HepG2 (cell line): ENCODE data around the gene RARS1. TPM values are rescaled to one million over a fixed set of nuclear protein-coding genes. Genes with fewer than 3 reads are reported as not detected.

ENCODE experiments used
- ASH2L ChIP-seq: fragments of 300-600, 200-600 bp; sonication (generic); IDR thresholded peaks from 2 replicates; pipeline ENCODE4 v1.7.0; 2017; ENCODE audit warnings: low read depth, mild to moderate bottlenecking, moderate library complexity, mixed read lengths, low read length; ENCODE audit not compliant: insufficient read length
- ATF3 ChIP-seq: sonication (generic); formaldehyde crosslinking; IDR thresholded peaks from 2 replicates; pipeline ENCODE4 v1.4.0; 2020; ENCODE audit warnings: missing genetic modification reagents
- DNMT1 ChIP-seq: sonication (generic); formaldehyde crosslinking; IDR thresholded peaks from 2 replicates; pipeline ENCODE4 v1.5.1; 2020; ENCODE audit warnings: mild to moderate bottlenecking, missing genetic modification reagents
- FOXP4 ChIP-seq: sonication (generic); formaldehyde crosslinking; IDR thresholded peaks from 2 replicates; pipeline ENCODE4 v1.4.0; 2020; ENCODE audit warnings: missing genetic modification reagents
- MATR3 ChIP-seq: sonication (generic); formaldehyde crosslinking; IDR thresholded peaks from 2 replicates; pipeline ENCODE4 v1.4.0; 2020; ENCODE audit warnings: missing genetic modification reagents
- MYC ChIP-seq: sonication (generic); formaldehyde crosslinking; IDR thresholded peaks from 2 replicates; pipeline ENCODE4 v1.9.0; 2021; ENCODE audit warnings: missing genetic modification reagents, borderline replicate concordance
- MYNN ChIP-seq: sonication (generic); formaldehyde crosslinking; IDR thresholded peaks from 2 replicates; pipeline ENCODE4 v1.4.0; 2020; ENCODE audit warnings: mild to moderate bottlenecking, low read depth, missing genetic modification reagents
- NFATC3 ChIP-seq: sonication (generic); formaldehyde crosslinking; IDR thresholded peaks from 2 replicates; pipeline ENCODE4 v1.5.1; 2020; ENCODE audit warnings: mild to moderate bottlenecking, missing genetic modification reagents
- NFYB ChIP-seq: sonication (generic); formaldehyde crosslinking; IDR thresholded peaks from 2 replicates; pipeline ENCODE4 v1.4.0; 2020; ENCODE audit warnings: missing genetic modification reagents
- NR3C1 ChIP-seq: sonication (generic); formaldehyde crosslinking; IDR thresholded peaks from 2 replicates; pipeline ENCODE4 v1.4.0; 2020; ENCODE audit warnings: missing genetic modification reagents
- SMAD9 ChIP-seq: sonication (generic); formaldehyde crosslinking; IDR thresholded peaks from 2 replicates; pipeline ENCODE4 v1.5.1; 2020; ENCODE audit warnings: mild to moderate bottlenecking, missing genetic modification reagents
- THAP7 ChIP-seq: sonication (generic); formaldehyde crosslinking; IDR thresholded peaks from 2 replicates; pipeline ENCODE4 v1.8.1; 2023; ENCODE audit warnings: mild to moderate bottlenecking, missing genetic modification reagents
- ZBTB20 ChIP-seq: sonication (generic); formaldehyde crosslinking; IDR thresholded peaks from 2 replicates; pipeline ENCODE4 v1.8.1; 2023; ENCODE audit warnings: missing genetic modification reagents, low read depth, mild to moderate bottlenecking, borderline replicate concordance
- ZBTB46 ChIP-seq: sonication (generic); formaldehyde crosslinking; IDR thresholded peaks from 2 replicates; pipeline ENCODE4 v1.4.0; 2020; ENCODE audit warnings: mild to moderate bottlenecking, missing genetic modification reagents, borderline replicate concordance
- ZFP62 ChIP-seq: sonication (generic); formaldehyde crosslinking; IDR thresholded peaks from 2 replicates; pipeline ENCODE4 v1.4.0; 2020; ENCODE audit warnings: missing genetic modification reagents
- ZHX1 ChIP-seq: sonication (generic); formaldehyde crosslinking; IDR thresholded peaks from 2 replicates; pipeline ENCODE4 v1.8.1; 2022; ENCODE audit warnings: low read depth, mild to moderate bottlenecking, missing genetic modification reagents
- ZNF121 ChIP-seq: sonication (generic); formaldehyde crosslinking; IDR thresholded peaks from 2 replicates; pipeline ENCODE4 v1.5.0; 2020; ENCODE audit warnings: mild to moderate bottlenecking, missing genetic modification reagents
- ZNF282 ChIP-seq: fragments of 450-650 bp; IDR thresholded peaks from 2 replicates; pipeline ENCODE4 v1.6.1; 2018; ENCODE audit not compliant: partially characterized antibody
- ZNF383 ChIP-seq: sonication (generic); formaldehyde crosslinking; IDR thresholded peaks from 2 replicates; pipeline ENCODE4 v1.4.0; 2020; ENCODE audit warnings: missing genetic modification reagents, mild to moderate bottlenecking, borderline replicate concordance
- ZNF414 ChIP-seq: sonication (generic); formaldehyde crosslinking; IDR thresholded peaks from 2 replicates; pipeline ENCODE4 v1.5.0; 2020; ENCODE audit warnings: missing genetic modification reagents
- ZNF567 ChIP-seq: sonication (generic); formaldehyde crosslinking; IDR thresholded peaks from 2 replicates; pipeline ENCODE4 v1.8.1; 2023; ENCODE audit warnings: mild to moderate bottlenecking, missing genetic modification reagents, borderline replicate concordance
- polyA plus RNA-seq, 8 experiments: library from polyadenylated mRNA; depleted of rRNA in 3 of 8; stranded (reverse) in 7 of 8; unstranded in 1 of 8; fragments of >200 nt; fragmentation: Illumina TruSeq in 4 of 8; extraction: Trizol in 4 of 8; gene quantifications; 2 replicates each; pipeline versions ENCODE4 v1.2.1 to v1.2.3, GENCODE V29; 2011 to 2016; ENCODE audit warnings: low read depth in 4 of 8, missing spikeins in 1 of 8, mixed read lengths in 1 of 8; ENCODE audit not compliant: insufficient read depth in 1 of 8
- total RNA-seq, 5 experiments: library from RNA; depleted of rRNA; stranded (reverse); fragments of >200 nt; fragmentation: Illumina TruSeq; extraction: Trizol; gene quantifications; 2 replicates each; pipeline ENCODE4 v1.2.3, GENCODE V29; 2016; ENCODE audit warnings: low read depth in 1 of 5

Gene RARS1
- total and polyA plus RNA-seq, 2 of the 13 experiments (the other 11 are each of a cell fraction or from before 2014, with no cell fraction given): 54.6 to 170 TPM

- no peak for TF ChIP-seq ZBTB46
- no peak for TF ChIP-seq ATF3
- TF ChIP-seq ZBTB20: peak; percentile 73
- no peak for TF ChIP-seq ZNF282
- peak; percentile 84 for TF ChIP-seq ASH2L
- TF ChIP-seq NR3C1 (CRISPR knock-in tag): no peak
- no peak for TF ChIP-seq MATR3 (CRISPR knock-in tag)
- no peak for TF ChIP-seq ZFP62 (CRISPR knock-in tag)
- no peak for TF ChIP-seq ZNF121 (CRISPR knock-in tag)
- peak; percentile 58; the same call in 1 of the 2 replicates for TF ChIP-seq FOXP4
- TF ChIP-seq THAP7 (CRISPR knock-in tag): peak; percentile 80; the same call in 1 of the 2 replicates
- no peak; the same call in 1 of the 2 replicates for TF ChIP-seq ZNF414 (CRISPR knock-in tag)
- TF ChIP-seq SMAD9 (CRISPR knock-in tag): no peak
- TF ChIP-seq MYNN (CRISPR knock-in tag): no peak
- TF ChIP-seq NFATC3: peak; percentile 87
- TF ChIP-seq MYC (CRISPR knock-in tag): peak; percentile 84
- 0 out of 2 replicates have a peak, but pooled peaks have one; percentile 32 for TF ChIP-seq ZHX1 (CRISPR knock-in tag)
- 0 out of 2 replicates have a peak, but pooled peaks have one; percentile 50 for TF ChIP-seq DNMT1 (CRISPR knock-in tag)
- no peak for TF ChIP-seq ZNF567 (CRISPR knock-in tag)
- TF ChIP-seq ZNF383 (CRISPR knock-in tag): 0 out of 2 replicates have a peak, but pooled peaks have one; percentile 25
- TF ChIP-seq NFYB (CRISPR knock-in tag): peak; percentile 31; the same call in 1 of the 2 replicates
Observed at GRCh38 chr5:168486136-168486879, at the start of gene RARS1 (continued).
